Stimulated activated CD4-positive, alpha-beta T cell treated with anti-CD3 and anti-CD28 coated beads, Interleukin-4, amount 100 ng/mL, for 24 hours (primary cell): ENCODE results near the gene TPRG1L.

Experiments used
- DNase-seq: peaks from one replicate; pipeline ENCODE4 v3.0.0-alpha.2; 2020

TPRG1L gene

GRCh38 chr1:3630161-3630611, 5.4 kb downstream of the TPRG1L start:
- DNase-seq: no peak

GRCh38 chr1:3630914-3631313, 6.1 kb downstream of the TPRG1L start:
- no peak for DNase-seq

GRCh38 chr1:3631320-3632260, 6.8 kb downstream of the TPRG1L start:
- DNase-seq: no peak

DNA sequence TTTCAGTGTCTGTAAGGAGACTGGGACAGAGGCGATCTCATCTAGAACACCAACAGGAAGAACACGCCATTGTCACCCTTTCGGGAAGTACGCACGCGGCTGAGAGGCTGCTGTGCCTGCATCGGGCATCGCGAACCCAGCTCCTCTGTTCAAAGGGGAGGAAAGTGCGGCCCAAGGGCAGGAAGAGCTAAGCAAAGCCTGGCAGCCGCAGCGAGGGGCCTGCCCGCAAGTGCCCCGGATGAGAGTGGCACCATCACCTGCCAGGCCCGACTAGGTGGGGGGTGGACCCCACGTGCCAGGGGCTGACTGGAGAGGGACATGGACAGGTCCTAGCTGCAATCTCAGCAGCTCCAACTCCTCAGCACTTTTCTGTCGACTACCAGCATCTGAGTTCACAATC, 7.5 kb downstream of the TPRG1L start:
- no peak for DNase-seq

GRCh38 chr1:3632716-3633343, 8.0 kb downstream of the TPRG1L start:
- DNase-seq: no peak

- no peak for DNase-seq
These were observed 8.7 kb downstream of the TPRG1L start for GRCh38 chr1:3633344-3634058.

GRCh38 chr1:3634059-3634800, 9.4 kb downstream of the TPRG1L start:
- DNase-seq: no peak

DNA sequence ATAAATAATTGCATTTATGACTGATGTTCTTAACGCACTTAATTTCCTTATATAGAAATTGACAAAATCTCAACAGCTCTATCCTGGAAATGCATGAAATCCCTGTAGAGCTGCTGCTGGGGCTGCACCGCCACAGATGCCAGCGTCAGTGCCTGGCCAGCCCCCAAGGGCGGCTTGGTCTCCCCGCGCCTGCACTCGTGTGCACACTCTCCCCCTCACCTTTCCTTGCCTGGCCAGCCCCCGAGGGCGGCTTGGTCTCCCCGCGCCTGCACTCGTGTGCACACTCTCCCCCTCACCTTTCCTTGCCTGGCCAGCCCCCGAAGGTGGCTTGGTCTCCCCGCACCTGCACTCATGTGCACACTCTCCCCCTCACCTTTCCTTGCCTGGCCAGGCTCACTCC, 11.3 kb downstream of the TPRG1L start:
- DNase-seq: no peak

- no peak for DNase-seq
These were observed 11.7 kb downstream of the TPRG1L start for GRCh38 chr1:3636531-3636930.

GRCh38 chr1:3638027-3638426, 13.2 kb downstream of the TPRG1L start:
- no peak for DNase-seq

DNA sequence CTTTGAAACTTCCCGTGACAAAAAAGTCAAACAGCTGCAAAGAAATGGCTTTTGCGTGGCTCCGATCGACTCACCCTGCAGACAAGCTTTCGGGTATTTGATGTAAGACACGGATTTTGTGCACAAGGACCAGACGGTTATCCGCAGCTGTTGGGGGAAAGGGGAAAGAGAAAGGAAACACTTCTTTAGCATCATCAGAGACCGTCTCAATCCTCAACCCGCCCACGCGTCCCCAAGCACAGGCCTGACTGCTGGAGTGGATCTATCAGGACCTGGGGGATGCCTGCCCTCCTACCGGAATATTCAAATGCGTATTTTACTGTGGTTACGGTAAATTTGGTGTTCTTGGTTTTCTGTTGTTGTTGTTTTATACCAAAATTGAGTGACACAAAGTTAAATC, 13.9 kb downstream of the TPRG1L start:
- no peak for DNase-seq

GRCh38 chr1:3639397-3639911, 14.6 kb downstream of the TPRG1L start:
- DNase-seq: no peak

- DNase-seq: no peak
These were observed 15.5 kb downstream of the TPRG1L start for GRCh38 chr1:3640121-3640837.

GRCh38 chr1:3641046-3641760, 16.4 kb downstream of the TPRG1L start:
- no peak for DNase-seq

GRCh38 chr1:3641816-3642215, 17.0 kb downstream of the TPRG1L start:
- DNase-seq: no peak

DNA sequence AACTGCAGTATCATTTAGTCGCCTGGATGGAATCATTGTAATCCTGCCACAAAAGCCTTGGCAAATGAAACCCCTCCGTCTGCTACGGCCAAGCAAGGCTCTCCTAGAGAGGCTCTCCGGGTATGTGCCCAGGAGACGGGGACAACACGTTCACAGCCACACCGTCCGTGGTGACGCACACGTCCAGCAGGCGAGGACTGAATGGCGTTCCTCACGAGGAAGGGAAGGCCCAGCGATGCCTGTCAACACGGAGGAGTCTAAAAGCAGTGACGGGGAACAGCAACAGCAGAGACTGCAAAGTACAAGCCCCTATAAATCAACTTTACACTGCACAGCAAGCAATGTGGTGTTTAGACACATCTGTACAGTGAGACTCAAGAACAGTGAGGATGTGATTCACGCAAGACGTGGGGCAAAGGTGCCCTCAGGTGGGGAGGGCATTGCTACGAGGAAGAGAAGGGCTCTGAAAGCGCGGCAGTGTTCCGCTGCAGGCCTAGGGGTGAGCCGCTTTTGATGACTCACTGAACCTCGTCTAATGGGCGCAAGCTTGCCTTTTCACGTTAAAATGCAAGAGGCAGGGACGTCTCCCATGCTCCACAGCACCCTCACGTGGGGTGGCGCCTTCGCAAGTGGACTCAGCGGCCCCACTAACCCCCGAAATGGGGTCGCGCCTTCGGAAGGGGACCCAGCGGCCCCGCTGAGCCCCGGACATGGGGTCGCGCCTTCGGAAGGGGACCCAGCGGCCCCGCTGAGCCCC, 18.3 kb downstream of the TPRG1L start:
- DNase-seq: no peak

- DNase-seq: no peak
These were observed 19.5 kb downstream of the TPRG1L start for GRCh38 chr1:3644273-3644672.

GRCh38 chr1:3645247-3645646, 20.4 kb downstream of the TPRG1L start:
- DNase-seq: no peak

DNA sequence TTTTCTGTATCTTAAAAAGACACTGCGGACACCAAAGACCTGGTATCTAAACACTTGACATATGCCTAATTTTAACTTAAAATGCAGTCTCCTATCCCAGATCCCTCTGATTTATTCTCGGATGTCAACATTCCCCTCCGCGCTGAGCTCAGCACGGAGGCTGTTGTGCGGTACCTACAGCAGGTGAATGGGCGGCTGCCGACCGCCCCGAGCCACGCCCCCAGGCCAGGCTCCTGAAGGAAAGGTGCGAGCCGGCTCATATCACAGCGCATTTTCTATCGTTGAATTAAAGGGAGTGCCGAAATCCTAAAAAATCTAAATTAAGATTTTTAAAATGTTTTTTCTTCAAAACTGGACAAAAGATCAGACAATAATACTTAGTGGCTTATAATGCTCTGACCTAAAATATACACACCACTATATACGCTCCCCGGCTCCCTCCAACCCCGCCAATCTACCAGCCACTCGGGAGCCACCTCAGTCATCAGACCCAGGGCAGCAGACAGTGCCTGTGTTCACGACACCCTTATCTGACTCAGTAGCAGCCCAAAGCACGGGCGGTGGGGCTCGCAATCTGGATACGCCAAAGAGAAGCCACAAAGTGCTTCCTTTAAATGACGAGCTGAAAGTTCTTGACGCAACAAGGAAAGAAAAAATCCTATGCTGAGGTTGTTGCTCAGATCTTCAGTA, 21.0 kb downstream of the TPRG1L start:
- DNase-seq: no peak

DNA sequence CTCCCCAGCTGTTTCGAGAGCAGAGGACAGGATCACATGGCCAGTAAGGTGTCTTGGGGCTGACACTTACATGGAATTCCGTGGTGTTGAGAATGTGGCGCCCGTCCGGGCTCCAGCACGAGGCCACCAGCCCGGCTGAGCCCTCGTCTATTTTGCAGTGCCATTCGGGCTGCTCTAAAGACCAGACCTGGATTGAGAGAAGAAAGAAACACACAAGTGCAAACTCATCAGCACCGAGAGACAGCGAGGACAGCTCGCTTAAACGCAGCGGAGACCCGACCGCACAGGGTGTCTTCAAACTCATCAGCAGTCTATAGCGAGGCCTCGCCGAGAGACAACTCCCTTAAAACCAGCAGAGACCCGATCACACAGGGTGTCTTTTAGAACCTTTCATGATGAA, 21.8 kb downstream of the TPRG1L start:
- DNase-seq: no peak
